Iris pigment epithelial cell (primary cell): Measurements from ENCODE around the gene CAMK1D.
A peak's percentile ranks its signal among the peaks of the same experiment; 100 is the strongest.
"Not testable (repeated sequence)": the region's sequence is repeated elsewhere in the genome, so short reads cannot be mapped to it uniquely, and the experiment has no call there.

ENCODE experiments used
- DNase-seq: peaks from one replicate; pipeline ENCODE4 v3.0.0-alpha.2; 2011; ENCODE audit warnings: low read depth

CAMK1D gene

GRCh38 chr10:12348870-12349628 lies at the start of gene CAMK1D:
Gene CAMK1D, plus strand, starts transcription at chr10:12349547.
- peak; percentile 59 for DNase-seq

GRCh38 chr10:12301036-12301435 lies 48.3 kb upstream of the CAMK1D start:
- DNase-seq = not testable (repeated sequence)

- DNase-seq = no peak
Measured at GRCh38 chr10:12308057-12308456, 41.3 kb upstream of the CAMK1D start.

GRCh38 chr10:12308736-12309375 lies 40.5 kb upstream of the CAMK1D start:
- no peak for DNase-seq

DNA sequence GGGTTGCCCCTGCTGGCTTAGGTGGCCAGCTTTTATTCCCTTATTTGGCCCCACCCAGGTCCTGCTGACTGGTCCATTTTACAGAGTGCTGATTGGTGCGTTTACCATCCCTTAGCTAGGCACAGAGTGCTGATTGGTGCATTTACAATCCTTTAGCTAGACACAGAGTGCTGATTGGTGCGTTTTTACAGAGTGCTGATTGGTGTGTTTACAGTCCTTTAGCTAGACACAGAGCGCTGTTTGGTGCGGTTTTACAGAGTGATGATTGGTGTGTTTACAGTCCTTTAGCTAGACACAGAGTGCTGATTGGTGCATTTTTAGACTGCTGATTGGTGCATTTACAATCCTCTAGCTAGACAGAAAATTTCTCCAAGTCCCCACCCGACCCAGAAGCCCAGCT lies 39.6 kb upstream of the CAMK1D start:
- not testable (repeated sequence) for DNase-seq

- DNase-seq = no peak
Measured at GRCh38 chr10:12314836-12315235, 34.5 kb upstream of the CAMK1D start.

DNA sequence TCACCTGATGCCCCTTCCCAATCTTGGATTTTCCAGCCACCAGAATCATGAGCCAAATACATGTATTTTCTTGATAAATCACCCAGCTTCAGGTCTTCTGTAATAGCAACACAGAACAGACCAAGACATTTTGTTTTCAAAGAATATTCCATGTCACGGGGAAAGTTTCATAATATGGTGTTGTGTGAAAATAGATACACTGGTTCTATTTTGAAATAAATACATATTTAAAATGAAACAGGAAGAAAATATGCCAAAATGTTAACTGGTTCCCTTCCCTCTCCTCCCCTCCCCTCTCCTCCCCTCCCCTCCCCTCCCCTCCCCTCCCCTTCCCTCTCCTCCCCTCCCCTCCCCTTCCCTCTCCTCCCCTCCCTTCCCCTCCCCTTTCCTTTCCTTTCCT lies 30.3 kb upstream of the CAMK1D start:
- no peak for DNase-seq

- DNase-seq = no peak
Measured at GRCh38 chr10:12320892-12321291, 28.5 kb upstream of the CAMK1D start.

DNA sequence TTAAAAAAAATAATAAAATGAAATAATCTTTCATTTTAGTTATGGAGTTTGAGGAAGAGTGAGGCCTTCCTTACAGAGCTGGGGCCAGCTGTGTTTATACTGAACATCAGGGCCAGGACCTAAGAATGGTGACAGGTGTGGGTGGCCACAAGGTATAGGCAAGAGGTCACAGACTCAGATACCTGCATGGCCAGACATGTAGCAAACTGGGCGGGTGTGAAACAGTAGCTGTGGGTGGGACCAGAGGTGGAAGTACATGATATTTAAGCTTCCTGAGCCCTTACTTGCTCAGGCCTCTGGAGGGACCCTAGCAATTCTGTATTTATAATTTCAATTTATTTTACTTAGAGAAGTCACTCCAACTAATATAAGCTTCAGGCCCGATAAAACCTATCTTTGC lies 27.7 kb upstream of the CAMK1D start:
- DNase-seq = no peak

- no peak for DNase-seq
Measured at GRCh38 chr10:12322583-12323131, 26.7 kb upstream of the CAMK1D start.

DNA sequence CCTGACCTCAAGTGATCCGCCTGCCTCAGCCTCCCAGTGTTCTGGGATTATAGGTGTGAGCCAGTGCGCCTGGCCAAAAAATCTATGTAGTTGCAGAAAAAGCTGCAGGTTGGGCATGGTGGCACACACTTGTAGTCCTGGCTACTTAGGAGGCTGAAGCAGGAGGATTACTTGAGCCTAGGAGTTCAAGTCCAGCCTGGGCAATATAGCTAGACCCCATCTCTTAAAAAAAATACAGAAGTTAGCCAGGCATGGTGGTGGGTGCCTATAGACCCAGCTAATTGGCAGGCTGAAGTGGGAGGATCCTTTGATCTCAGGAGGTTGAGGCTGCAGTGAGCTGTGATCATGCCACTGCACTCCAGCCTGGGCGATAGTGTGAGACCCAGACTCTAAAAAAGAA lies 24.8 kb upstream of the CAMK1D start:
- DNase-seq = no peak

DNA sequence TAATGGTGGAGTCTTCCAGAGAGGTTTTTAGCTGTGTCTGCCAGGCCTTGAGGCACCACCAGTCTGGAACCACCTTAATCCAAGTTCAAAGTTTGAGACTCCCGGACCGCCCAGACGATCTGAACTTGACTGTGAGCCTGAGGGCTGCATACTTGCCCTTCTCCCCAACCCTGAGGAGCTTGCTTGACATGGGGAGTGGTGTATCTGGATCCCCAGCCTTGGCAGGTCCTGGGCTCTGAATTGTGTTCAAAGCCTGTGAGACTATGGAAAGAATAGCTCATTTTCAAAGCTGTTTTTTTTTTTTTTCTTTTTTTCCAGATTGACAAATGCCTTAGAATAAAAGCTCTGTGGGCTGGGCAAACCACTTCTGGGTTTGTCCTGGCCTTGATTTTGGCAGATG lies 22.3 kb upstream of the CAMK1D start:
- DNase-seq = no peak

DNA sequence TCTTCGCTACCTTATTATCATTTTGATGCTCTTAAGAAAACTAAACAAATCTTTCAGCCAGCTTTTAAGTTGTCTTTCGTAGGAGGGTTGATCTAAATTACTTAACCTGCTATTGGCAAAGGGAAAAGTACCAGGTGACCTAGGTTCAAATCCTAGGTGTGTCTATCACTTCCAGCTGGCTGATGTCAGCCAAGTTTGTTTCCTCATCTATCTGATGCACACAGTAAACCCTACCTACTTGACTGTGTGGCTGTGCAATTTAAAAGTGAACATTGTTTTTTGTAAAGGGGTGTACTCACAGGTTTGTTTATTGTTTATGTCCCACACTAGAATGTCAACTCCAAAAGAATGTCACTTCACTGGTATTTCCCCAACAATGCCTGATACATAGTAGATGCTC lies 21.9 kb upstream of the CAMK1D start:
- no peak for DNase-seq

GRCh38 chr10:12328312-12328711 lies 21.0 kb upstream of the CAMK1D start:
- not testable (repeated sequence) for DNase-seq

- DNase-seq = peak; percentile 14
Measured at GRCh38 chr10:12332572-12333379, 16.6 kb upstream of the CAMK1D start.

DNA sequence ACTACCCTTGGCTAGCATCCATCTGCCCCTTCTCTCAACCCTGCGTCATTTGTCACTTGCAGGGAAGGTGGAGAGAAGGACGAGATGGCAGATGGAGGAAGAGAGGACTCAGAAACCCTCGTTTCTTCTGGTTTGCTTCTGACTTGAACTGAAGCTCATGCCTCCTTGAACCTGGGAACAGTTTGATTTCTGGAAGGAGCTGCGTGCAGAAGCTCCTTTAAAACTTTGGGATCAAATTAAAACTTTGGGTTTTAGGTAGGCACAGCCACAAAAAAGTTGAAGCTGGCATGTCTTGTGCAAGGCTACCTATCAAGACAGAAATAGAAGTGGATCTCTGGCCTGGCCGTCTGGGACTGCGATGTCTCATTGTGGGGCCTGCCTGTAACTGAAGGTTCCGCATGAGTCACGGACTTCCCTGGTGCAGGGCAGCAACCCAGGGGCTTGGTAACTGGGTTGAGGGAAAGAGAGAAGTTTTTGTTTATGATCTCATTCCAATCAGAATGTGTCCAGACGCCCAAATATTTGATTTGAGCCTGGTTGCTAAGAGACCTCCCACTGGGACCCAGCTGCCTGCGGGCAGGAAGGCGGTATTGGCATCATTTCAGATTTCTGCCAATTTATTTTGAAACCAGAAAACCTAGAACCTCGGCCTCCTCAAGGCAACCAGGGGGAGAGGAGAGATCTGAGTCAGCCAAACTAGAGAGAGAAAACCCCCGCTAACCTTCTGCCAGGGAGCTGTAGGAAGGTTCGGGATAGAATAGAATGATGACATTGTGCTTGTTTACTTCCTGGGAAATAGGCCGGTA lies 15.8 kb upstream of the CAMK1D start:
- DNase-seq = peak; percentile 96

GRCh38 chr10:12334186-12334530 lies 15.2 kb upstream of the CAMK1D start:
- no peak for DNase-seq

GRCh38 chr10:12335169-12335568 lies 14.2 kb upstream of the CAMK1D start:
- DNase-seq = not testable (repeated sequence)

- peak; percentile 15 for DNase-seq
Measured at GRCh38 chr10:12337453-12338372, 11.6 kb upstream of the CAMK1D start.

- no peak for DNase-seq
Measured at GRCh38 chr10:12338981-12339380, 10.4 kb upstream of the CAMK1D start.

GRCh38 chr10:12340371-12340770 lies 9.0 kb upstream of the CAMK1D start:
- DNase-seq = no peak
